C4-2B (cell line): Measurements from ENCODE around the gene RTP5.

ENCODE experiments used
- ZFX ChIP-seq: fragments of 450-650 bp; IDR thresholded peaks from 2 replicates; pipeline ENCODE4 v1.6.1; 2017
- TF ChIP-seq, protein P1 (sequence below): fragments of 450-650 bp; conservative IDR thresholded peaks from 2 replicates; pipeline ENCODE4 v1.5.1; 2017; ENCODE audit warnings: mild to moderate bottlenecking

GRCh38 chr2:241836292-241836691, 33.2 kb upstream of the RTP5 start:
- TF ChIP-seq, protein P1, sequence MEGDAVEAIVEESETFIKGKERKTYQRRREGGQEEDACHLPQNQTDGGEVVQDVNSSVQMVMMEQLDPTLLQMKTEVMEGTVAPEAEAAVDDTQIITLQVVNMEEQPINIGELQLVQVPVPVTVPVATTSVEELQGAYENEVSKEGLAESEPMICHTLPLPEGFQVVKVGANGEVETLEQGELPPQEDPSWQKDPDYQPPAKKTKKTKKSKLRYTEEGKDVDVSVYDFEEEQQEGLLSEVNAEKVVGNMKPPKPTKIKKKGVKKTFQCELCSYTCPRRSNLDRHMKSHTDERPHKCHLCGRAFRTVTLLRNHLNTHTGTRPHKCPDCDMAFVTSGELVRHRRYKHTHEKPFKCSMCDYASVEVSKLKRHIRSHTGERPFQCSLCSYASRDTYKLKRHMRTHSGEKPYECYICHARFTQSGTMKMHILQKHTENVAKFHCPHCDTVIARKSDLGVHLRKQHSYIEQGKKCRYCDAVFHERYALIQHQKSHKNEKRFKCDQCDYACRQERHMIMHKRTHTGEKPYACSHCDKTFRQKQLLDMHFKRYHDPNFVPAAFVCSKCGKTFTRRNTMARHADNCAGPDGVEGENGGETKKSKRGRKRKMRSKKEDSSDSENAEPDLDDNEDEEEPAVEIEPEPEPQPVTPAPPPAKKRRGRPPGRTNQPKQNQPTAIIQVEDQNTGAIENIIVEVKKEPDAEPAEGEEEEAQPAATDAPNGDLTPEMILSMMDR, result no peak; the same call in 1 of the 2 replicates
- TF ChIP-seq ZFX, result no peak
